Transverse colon (tissue), 3 donors: ENCODE data around the gene SRRT.

ENCODE experiments used
- CTCF ChIP-seq, 5 experiments: fragments of 200-600 bp in 3 of 5; fragments of 450-650 bp in 2 of 5; sonication (generic) in 3 of 5; IDR thresholded peaks; 1 replicate in 2 of 5; 2 replicates in 3 of 5; pipeline ENCODE4 v1.5.1; 2016 to 2017; ENCODE audit warnings: antibody characterized with exemption in 5 of 5, inconsistent platforms in 3 of 5, mild to moderate bottlenecking in 2 of 5, moderate library complexity in 1 of 5
- EP300 ChIP-seq: sonication (generic); formaldehyde crosslinking; IDR thresholded peaks from one replicate; pipeline ENCODE4 v1.6.1; 2017; ENCODE audit warnings: antibody characterized with exemption, low read depth
- POLR2A ChIP-seq: fragments of 450-650 bp; IDR thresholded peaks from one replicate; pipeline ENCODE4 v1.6.1; 2016; ENCODE audit warnings: antibody characterized with exemption, mild to moderate bottlenecking, moderate library complexity

- TF ChIP-seq CTCF (IDR thresholded peaks at IDR 0.05) (no peak), EP300 (no peak), POLR2A (no peak)
These were observed 15.0 kb upstream of the SRRT start for GRCh38 chr7:100859856-100860255.
